Fibroblast of the aortic adventitia (primary cell): ENCODE results near the gene ACP7. TPM values are rescaled to one million over a fixed set of nuclear protein-coding genes. Genes with fewer than 3 reads are reported as not detected.

Source experiments
- DNase-seq: peaks from one replicate; pipeline ENCODE4 v3.0.0-alpha.2; 2010; ENCODE audit warnings: low read depth
- H3K4me3 ChIP-seq: 2 replicates; pipeline ENCODE4 v1.5.1; 2011; ENCODE audit warnings: low read depth, mild to moderate bottlenecking, control low read depth, low read length, moderate library complexity
- CTCF ChIP-seq: IDR thresholded peaks from 2 replicates; pipeline ENCODE4 v1.5.1; 2011; ENCODE audit warnings: mild to moderate bottlenecking, low read length, control low read depth, inconsistent platforms; ENCODE audit not compliant: insufficient read depth
- total RNA-seq: library from RNA; depleted of rRNA; stranded (reverse); fragments of >200 nt; gene quantifications from 2 replicates; pipeline ENCODE4 v1.2.3, GENCODE V29; 2012; ENCODE audit warnings: low replicate concordance

The ACP7 gene
- total RNA-seq, 1 donor, result 0.45 TPM

- no peak for TF ChIP-seq CTCF
- no peak overlapping the region for H3K4me3 ChIP-seq
- DNase-seq, result no peak
Observed at GRCh38 chr19:39148939-39149529, 64.9 kb downstream of the ACP7 start.

- no peak for DNase-seq
- H3K4me3 ChIP-seq, result no peak overlapping the region
- no peak for TF ChIP-seq CTCF
Observed at GRCh38 chr19:39150235-39150634, 66.1 kb downstream of the ACP7 start.

GRCh38 chr19:39150807-39151600 is 66.8 kb downstream of the ACP7 start:
- H3K4me3 ChIP-seq, result no peak overlapping the region
- TF ChIP-seq CTCF, result no peak
- DNase-seq, result no peak

GRCh38 chr19:39152066-39152465 is 67.9 kb downstream of the ACP7 start:
- no peak for DNase-seq
- no peak for TF ChIP-seq CTCF

GRCh38 chr19:39154100-39154628 is 70.0 kb downstream of the ACP7 start:
- TF ChIP-seq CTCF, result no peak
- no peak overlapping the region for H3K4me3 ChIP-seq
- no peak for DNase-seq

More at GRCh38 chr19:39152066-39152465, 67.9 kb downstream of the ACP7 start:
- H3K4me3 ChIP-seq, result no peak overlapping the region

- no peak for DNase-seq
- H3K4me3 ChIP-seq, result no peak overlapping the region
- no peak for TF ChIP-seq CTCF
Observed at GRCh38 chr19:39154629-39155100, 70.5 kb downstream of the ACP7 start.
